GM12865 (cell line): ENCODE results near the gene CRELD1.

Experiments used
- DNase-seq: peaks from one replicate; pipeline ENCODE4 v3.0.0; 2010; ENCODE audit warnings: low read depth
- H3K4me3 ChIP-seq: 2 replicates; pipeline ENCODE4 v1.5.1; 2011; ENCODE audit warnings: mild to moderate bottlenecking, low read depth, low read length, control low read depth
- TF ChIP-seq, protein P1 (sequence below): IDR thresholded peaks from 2 replicates; pipeline ENCODE4 v1.5.1; 2011; ENCODE audit warnings: low read length, control low read depth, low read depth, inconsistent platforms; ENCODE audit not compliant: insufficient read depth; ENCODE audit errors: missing control alignments

CRELD1 gene

DNA sequence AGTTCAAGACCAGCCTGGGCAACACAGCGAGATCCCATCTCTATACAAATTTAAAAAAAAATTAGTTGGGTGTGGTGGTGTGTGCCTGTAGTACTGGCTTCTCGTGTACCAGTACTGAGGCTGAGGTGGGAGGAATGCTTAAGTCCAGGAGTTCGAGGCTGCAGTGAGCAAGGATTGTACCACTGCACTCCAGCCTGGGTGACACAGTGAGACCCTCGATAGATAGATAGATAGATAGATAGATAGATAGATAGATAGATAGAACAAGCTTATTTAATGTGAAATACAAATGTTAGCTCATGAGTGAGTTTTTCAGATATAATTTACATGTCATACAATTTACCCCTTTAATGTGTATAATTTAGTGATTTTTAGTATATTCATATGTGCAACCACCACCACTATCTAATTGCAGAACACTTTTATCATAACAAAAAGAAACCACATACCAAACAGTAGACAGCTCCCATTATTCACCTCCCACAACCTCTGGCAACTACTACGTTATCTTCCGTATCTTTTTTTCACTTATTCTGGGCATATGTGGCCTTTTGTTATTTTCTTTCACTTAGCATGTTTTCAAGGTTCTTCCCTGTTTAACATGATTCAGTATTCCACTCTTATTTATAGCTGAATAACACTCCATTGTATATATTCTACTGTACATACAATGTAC lies 31.7 kb downstream of the CRELD1 start:
- TF ChIP-seq, protein P1, sequence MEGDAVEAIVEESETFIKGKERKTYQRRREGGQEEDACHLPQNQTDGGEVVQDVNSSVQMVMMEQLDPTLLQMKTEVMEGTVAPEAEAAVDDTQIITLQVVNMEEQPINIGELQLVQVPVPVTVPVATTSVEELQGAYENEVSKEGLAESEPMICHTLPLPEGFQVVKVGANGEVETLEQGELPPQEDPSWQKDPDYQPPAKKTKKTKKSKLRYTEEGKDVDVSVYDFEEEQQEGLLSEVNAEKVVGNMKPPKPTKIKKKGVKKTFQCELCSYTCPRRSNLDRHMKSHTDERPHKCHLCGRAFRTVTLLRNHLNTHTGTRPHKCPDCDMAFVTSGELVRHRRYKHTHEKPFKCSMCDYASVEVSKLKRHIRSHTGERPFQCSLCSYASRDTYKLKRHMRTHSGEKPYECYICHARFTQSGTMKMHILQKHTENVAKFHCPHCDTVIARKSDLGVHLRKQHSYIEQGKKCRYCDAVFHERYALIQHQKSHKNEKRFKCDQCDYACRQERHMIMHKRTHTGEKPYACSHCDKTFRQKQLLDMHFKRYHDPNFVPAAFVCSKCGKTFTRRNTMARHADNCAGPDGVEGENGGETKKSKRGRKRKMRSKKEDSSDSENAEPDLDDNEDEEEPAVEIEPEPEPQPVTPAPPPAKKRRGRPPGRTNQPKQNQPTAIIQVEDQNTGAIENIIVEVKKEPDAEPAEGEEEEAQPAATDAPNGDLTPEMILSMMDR: no peak
- no peak for DNase-seq
- no peak overlapping the region for H3K4me3 ChIP-seq

DNA sequence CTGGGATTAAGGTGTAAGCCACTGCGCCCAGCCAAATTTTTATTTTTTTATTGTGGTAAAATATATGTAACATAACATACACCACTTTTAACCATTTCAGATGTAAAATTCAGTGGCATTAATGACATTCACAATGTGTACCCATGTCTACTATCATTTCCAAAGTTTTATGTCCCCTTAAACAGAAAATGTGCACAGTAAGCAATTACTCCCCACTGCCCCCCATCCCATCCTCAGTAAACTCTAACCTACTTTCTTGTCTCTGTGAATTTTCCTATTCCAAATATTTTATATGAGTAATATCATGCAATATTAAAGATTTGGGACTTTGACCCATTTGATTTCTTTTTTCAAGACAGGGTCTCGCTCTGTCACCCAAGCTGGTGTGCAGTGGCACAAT lies 33.2 kb downstream of the CRELD1 start:
- DNase-seq: no peak
- TF ChIP-seq, protein P1: no peak
- no peak overlapping the region for H3K4me3 ChIP-seq

DNA sequence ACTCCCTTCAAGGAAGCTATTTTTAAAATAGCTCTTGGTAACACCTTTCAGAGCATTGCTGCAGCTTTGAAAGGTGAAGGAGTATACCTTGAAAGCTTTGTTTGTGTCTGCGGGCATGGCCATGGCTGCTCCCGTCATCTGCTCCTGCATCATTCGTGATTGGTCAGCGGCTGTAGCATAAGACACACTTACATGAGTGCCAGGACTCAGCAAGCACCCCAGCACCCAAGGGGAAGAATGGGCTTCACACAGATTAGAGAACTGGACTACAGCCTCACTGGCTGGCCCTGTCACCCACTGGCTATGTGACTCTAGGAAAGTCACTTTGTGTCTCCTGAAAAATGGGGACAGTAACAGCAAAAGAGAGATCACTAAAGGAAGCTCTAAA lies 36.0 kb downstream of the CRELD1 start:
- TF ChIP-seq, protein P1: no peak
- DNase-seq: no peak
- no peak overlapping the region for H3K4me3 ChIP-seq

DNA sequence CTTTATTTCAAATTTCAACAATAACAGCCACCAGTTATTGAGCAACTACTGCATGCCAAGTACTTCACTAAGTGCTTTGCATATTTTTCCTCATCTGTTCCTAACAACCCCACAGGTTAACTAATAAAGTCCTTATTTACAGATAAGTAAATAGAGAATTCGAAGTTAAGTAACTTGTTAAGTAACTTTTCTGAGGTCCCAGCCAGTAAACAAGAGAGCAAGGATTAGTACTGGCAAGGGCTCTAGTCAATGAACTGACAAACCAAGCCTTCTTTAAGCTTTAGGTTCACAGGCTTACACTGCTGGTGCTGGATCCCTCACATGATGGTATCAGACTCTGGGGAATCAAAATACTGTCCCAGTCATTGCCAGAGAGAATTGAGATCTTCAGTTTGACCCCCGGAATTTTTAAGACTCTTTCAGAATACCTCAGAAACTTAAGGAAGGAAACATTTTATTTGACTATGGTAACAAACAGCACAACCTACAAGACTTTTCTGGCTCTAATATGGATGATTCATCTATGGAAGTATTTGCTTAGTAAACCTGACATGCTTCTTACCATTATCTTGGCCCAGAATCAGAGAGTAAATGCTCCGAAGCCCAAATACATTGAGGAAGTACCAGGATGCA lies 36.5 kb downstream of the CRELD1 start:
- no peak for DNase-seq
- TF ChIP-seq, protein P1: no peak
- no peak overlapping the region for H3K4me3 ChIP-seq

DNA sequence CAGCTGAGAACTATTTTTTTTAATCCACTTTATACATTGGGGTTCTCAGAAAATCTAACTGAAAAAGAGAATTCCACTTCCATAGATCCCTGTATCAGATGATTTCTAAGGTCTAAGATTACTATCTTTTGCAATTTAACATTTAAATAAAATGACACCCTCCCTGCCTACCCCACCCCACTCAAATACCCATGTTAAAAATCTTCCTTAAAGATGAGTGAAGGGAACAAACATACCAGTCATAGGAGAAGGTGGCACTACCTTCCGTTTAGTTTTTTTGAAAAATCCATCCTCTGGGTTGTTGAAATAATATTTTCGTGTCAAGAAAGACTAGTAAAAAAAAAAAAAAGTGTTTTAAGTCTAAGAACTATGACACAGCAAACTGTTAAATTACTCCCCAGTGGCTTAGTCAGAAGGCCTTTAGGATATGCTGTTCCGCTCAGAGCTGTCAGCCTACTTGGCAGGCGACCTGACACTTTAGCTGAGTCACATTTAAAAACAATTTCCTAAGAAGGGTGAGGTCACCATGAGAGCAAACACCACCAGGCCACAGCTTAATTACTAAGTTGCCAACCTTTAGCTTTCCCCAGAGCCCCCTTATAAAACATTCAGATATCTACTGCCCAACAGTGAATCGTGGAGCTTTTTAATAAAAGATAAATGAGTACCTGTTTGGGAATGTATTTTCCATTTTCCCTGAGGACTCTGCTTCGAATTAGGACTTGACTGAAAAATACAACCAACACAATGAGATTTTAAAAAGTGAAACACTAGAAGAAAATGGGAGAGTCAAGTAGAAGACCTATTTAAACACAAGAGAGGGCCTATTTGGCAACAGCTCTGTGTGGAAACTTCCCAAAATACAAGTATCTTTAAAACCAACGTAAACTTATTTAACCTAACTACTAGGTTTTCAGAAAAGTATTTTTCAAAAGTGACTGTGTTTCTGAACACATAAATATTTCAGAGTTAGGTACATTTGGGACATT lies 43.4 kb downstream of the CRELD1 start:
- DNase-seq: no peak
- TF ChIP-seq, protein P1: no peak
- no peak overlapping the region for H3K4me3 ChIP-seq

DNA sequence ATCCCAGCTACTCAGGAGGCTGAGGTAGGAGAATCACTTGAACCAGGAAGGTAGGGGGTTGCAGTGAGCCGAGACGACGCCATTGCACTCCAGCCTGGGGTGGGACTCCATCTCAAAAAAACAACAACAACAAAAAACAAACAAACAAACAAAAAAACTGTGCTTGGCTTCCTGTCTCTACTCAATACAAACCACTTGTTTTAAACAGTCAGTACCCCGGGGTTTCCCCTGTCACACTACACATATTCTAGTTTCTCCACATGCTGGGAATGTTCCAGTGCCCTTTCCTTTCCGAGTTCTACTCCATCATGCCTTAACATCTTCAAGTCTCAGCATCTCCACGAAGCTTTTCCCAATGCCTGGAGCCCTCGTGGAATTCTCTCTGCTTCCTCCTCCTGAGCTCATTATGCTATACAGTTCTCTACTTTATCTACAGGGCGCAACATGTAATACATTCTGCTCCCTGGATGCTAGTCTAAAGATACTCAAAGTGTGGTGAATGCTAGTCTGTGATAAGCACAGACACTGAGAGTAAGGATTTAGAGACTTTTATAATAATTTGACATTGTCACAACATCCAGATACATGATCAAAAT lies 45.2 kb downstream of the CRELD1 start:
- H3K4me3 ChIP-seq: no peak overlapping the region
- DNase-seq: no peak
- TF ChIP-seq, protein P1: no peak
